GM18907 (cell line): ENCODE results near the gene ITGB1.
"Not testable (repeated sequence)": the region's sequence is repeated elsewhere in the genome, so short reads cannot be mapped to it uniquely, and the experiment has no call there.

Source experiments
- ATAC-seq: cut with Tn5 transposase; IDR thresholded peaks from one replicate; pipeline ENCODE4 v1.9.1; 2021; ENCODE audit warnings: mild to moderate bottlenecking, moderate library complexity; ENCODE audit not compliant: unreplicated experiment

Gene ITGB1

DNA sequence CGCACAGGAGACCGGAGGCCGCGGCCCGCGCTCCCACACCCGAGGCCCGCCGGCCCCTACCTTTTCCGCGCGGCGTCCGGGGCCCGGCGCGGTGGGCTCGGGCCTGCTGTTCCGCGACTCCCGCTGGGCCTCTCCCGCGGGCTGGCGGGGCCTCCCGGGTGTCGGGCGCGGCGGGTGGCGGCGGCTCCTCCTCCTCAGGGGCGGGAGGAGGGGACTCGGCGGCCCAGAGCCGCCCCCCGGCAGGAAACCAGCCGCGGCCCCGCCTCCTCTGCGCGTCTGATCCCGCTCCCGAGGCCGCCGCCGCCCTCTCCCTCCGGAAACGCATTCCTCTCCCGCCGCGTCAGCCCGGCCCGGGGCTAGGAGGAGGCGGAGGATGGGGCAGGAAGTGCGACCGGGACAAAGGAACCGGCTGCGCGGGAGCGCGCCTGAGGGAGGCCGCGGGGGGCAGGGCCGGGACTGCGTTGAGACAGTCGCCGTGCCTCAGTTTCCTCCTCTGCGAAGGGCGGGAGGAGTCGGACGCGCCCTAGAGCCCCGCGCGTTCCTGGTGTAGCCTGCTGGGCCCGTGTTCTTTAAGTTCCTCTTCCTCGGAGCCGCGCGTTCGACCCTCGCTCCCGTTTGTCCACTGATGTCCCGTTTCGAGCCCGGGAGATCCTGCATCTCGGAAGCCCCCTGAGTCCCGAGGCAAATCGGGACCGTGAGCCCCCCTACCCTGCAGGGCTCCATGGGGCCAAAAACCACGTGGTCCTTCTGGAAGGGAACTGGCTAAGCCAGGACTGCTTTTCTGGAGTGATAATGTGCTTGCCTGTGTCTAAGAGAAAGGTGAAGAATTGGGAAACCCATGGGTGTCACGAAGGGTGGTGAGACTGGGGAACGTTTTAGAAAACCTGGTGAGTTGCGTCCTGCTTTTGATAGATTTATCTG, at the start of gene ITGB1:
Gene ITGB1, minus strand, starts transcription at position 146 of the 921 bp plus-strand sequence. CDS start 22,672 bp downstream, outside the sequence.
- peak; percentile 80 for ATAC-seq

DNA sequence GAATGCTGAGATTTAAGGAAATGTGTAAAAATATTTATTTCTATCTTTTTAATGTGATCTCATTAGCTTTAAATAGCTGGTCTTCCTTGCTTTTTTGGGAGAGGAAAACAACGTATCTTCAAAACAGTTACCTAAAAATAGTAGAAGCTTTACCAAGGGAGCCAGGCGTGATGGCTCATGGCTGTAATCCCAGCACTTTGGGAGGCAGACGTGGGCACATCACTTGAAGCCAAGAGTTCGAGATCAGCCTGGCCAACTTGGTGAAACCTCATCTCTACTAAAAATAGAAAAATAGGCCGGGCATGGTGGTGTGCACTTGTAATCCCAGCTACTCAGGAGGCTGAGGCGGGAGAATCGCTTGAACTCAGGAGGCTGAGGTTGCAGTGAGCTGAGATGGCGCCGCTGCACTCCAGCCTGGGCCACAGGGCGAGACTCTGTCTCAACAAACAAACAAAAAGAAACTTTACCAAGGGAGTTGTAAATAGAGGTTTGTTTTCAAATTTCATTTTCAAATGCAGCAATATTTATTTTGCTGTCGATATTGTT, 48.4 kb upstream of the ITGB1 start:
- no peak for ATAC-seq

DNA sequence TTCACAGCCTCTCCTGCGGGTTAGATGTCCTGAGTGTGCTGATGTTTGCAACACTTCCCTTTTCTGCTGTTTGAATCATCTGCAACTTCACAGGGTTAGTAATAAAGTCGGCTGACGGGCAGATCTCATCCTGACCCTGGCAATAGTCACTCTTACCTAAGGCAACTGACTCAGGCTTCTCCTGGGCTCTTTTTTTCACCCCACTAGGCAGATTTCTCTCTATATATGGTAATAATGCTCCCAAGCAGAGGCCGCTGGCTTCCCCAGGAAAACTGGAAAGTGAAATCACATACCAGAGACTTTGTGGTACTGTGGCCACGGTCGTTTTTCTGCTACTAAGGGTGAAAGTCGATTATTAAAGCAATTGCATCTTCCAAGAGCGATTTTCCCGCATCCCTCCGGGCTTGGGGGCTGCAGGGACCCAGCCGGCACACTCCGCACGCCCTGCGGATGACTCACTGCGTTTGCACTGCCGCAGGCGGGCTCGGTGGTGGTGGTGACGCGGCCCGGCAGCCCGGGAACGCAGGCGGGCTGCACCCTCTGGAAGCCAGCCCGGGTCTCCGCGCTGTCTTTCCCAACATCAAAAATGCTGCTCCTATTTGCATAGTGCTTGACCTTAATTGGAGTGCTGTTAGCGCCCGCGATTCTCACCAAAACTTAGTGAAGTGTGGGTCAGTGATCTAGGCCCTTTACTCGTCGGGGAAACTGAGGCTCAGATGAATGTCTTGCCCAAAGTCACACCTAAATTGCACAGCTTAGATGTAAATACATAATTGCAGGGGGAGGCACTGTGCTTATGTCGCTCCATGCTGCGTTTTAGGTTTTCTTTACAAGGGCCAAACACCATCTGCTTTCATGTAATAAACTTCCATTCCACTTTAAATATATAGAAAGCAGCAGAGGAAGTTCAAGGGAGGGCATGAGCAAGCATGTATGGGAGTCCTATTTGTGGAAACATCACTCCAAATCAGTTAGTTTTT, 47.6 kb upstream of the ITGB1 start:
- ATAC-seq = peak; percentile 73

DNA sequence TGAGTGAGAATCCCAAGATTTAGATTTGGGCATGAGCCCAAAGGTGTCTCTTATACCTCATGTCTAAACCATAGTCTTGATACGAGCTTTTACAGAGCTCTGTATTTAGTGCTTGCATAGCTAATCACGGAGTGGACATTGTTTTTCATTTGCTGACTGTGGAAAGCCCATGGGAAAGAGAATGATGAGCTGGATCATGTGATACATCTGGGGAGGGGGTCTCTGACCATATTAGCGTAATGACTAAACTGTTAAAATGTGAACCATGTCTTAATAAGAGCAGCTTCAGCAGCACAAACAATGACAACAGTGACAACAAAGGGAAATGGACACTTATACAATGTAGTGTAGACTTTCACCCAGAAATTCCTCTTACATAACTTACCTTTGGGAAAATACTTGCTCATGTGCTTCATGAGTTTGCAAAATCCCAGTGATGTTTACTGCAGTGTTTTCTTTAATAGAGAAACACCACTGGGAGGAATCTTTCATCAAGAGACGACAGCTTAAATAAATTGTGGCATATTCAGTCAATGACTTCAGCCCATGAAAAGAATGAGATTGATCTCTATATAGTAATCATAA, 44.0 kb upstream of the ITGB1 start:
- ATAC-seq = no peak

DNA sequence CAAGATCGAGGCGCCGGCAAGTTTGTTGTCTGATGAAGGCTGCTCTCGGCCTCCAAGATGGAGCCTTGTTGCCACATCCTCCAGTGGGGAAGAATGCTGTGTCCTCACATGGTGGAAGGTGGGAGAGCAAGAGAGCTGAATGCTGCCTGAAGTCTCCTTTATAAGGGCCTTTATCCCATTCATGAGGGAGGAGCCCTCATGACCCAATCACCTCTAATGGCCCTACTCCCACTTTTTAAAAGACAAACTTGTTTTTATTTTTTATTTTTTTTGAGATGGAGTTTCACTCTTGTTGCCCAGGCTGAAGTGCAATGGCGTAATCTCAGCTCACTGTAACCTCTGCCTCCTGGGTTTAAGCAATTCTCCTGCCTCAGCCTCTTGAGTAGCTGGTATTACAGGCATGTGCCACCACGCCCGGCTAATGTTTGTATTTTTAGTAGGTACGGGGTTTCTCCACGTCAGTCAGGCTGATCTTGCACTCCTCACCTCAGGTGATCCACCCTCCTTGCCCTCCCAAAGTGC, 40.1 kb upstream of the ITGB1 start:
- ATAC-seq = not testable (repeated sequence)

DNA sequence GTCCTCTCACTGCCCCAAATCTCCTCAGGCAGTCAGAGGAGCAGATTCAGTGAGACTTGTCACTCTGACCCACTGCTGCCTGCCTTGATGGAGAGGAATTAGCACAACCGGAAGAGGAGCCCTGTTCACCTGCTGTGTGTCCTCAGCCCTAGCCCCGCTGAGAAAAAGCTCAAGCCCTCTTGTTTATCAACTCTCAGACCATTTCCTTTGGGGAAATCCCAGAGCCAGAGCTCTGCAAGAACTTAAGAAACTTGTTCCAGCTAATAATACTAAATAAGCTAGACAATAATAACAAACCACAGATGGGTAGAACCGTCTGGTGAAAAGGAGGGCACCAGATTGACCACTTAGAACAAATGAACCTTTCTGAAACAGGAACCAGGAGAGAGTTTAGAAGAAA, 37.7 kb upstream of the ITGB1 start:
- peak; percentile 89 for ATAC-seq

DNA sequence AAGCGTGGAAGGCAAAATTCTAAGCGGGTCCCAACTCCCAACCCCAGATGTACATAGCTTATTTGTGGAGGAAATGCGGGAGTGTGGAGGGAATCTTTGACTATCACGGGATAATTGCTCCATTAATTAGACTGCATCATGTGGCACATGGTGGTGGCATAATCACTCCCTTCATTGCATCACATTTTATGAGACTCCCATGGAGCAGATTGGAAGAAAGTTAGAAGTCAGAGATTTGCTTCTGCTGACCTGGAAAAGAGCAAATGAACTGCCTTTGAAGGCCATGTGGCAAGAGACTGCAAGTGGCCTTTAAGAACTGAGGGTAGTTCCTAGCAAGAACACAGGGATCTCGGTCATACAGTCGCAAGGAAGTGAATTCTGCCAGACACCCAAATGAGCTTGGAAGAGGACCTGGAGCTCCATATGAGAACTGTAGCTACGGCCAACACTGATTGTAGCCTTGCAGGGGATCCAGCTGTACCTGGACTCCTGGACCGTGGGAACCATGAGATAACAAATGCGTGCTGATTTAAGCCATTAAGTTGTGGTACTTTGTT, 37.1 kb upstream of the ITGB1 start:
- peak; percentile 18 for ATAC-seq

DNA sequence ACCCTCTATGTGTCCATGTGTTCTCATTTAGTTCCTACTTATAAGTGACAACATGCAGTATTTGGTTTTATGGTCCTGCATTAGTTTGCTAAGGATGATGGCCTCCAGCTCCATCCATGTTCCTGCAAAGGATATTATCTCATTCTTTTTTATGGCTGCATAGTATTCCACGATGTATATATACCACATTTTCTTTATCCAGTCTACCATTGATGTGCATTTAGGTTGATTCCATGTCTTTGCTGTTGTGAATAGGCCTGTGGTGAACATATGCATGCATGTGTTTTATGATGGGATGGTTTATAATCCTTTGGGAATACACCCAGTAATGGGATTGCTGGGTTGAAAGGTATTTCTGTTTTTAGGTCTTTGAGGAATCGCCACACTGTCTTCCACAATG, 36.6 kb upstream of the ITGB1 start:
- ATAC-seq = not testable (repeated sequence)

DNA sequence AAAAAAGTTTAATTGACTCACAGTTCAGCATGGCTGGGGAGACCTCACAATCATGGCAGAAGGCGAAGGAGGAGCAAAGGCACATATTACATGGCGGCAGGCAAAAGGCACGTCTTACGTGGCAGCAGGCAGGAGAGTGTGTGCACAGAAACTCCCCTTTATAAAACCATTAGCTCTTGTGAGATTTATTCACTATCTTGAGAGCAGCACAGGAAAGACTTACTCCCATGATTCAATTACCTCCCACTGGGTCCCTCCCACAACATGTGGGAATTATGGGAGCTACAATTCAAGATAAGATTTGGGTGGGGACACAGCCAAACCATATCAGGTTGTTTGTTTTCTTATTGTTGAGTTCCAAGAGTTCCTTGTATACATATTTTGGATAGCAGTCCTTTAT, 34.3 kb upstream of the ITGB1 start:
- not testable (repeated sequence) for ATAC-seq

DNA sequence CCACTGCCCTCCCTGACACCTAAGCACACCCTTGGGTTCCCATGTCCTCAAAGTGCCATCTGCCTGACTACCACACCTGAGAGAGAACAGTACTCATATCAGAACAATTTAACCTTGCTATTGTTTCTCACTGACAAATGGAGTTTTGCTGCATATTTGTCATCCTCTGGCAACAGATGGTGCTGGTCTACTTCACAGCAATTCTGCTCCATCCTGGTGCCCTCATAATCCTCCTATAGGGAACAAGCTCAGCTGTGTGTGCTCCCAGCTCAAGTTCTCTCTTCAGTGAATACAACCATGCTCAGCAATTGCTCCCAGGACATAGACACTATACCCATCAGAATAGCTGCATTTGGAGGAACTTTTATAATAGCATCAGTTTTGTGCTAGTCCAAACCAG, 32.8 kb upstream of the ITGB1 start:
- ATAC-seq = no peak

DNA sequence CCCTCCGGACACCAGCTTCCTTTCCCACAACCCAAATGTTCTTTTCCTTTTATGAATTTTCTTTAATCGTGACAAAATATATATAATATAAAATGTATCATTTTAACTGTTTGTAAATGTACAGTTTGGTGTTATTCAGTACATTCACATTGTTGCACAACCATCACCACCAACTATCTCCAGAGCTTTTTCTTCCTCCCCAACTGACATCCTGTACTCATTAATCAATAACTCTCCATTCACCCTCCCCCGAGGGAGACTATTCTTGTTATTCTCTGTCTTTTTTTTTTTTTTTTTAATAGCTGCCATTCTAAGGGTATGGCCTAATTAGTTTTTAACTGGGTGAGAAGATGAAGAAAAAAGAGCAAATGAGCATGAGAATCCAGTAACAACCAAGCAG, 30.6 kb upstream of the ITGB1 start:
- ATAC-seq = no peak

DNA sequence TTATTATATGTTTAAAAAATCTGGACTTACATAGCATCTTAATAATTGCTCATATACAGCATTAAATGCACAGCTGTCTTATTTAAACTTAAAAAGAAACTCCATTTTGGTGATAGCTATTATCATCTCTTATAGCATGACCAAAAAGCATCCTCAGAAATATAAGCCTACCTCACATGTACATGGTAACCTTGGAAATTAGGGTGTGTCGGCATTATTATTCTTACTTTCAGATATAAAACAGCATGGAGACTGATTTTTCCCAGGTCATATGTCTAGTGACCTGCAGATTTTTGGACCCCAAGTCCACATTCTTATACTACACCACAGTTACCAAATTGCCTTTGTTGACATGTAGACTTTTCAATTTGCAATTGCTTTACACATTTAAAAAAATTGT, 29.1 kb upstream of the ITGB1 start:
- no peak for ATAC-seq

DNA sequence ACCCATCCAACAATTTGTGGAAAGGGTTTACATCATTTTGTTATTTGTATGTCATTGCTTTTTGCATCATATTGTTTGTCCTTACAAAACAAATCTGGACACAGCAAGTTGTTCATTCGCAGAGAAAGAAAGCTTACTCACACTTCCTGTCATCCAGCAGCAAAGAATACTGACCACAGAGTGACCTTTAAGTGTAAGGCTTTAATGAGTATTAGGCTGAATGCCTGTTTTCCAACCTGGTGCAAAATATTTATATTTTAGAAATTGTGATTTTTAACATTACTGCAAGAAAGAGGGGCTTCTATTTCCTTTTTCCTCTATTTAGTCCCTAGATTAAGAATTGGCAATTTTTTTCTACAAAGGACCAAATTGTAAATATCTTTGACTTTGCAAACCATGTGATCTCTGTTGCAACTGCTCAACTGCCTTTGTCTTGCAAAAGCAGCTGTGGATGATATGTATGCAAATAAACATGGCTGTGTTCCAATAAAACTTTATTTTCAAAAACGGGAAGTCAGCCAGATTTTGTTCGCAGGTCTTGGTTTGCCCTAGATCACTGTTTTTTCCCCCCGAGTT, 27.8 kb upstream of the ITGB1 start:
- no peak for ATAC-seq

DNA sequence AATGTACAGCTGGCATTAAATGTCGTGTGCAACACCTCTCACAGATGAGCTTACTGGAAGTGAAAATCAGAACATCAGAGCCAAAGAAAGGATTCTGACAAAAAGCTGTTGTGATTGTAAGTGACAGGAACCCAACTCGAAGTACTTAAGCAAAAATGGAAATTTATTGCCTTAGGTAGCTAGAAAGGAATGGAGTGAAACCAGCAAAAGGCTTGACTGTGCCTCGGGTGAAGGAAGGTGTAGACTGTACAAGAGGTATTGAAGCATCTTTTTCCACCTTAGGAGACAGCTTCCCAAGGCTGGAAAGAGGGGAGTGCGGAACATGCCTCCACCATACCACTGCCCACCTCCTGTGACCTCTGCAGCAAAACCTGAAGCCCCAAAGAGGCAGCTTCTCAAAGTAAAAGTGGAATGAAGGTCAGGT, 27.3 kb upstream of the ITGB1 start:
- ATAC-seq = no peak

DNA sequence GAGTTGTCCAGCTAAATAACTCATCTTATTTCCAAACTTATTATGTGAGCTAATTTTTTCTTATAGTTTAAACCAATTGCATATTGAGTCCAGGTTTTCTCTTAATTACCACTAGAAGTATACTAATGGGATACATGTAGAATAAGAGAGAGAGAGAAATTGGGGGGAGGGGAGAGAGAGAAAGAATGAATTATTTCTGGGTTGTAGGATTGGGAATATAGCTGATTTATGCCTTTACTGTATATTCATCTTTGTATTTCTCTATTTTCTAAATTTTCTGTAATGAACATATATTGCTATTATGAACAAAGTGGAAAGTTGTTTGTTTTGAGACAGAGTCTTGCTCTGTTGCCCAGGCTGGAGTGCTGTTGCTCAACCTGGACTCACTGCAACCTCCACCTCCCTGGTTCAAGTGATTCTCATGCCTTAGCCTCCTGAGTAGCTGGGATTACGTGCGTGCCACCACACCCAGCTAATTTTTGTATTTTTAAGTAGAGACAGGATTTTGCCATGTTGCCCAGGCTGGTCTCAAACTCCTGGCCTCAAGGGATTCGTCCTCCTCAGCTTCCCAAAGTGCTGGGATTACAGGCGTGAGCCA, 26.1 kb upstream of the ITGB1 start:
- no peak for ATAC-seq

DNA sequence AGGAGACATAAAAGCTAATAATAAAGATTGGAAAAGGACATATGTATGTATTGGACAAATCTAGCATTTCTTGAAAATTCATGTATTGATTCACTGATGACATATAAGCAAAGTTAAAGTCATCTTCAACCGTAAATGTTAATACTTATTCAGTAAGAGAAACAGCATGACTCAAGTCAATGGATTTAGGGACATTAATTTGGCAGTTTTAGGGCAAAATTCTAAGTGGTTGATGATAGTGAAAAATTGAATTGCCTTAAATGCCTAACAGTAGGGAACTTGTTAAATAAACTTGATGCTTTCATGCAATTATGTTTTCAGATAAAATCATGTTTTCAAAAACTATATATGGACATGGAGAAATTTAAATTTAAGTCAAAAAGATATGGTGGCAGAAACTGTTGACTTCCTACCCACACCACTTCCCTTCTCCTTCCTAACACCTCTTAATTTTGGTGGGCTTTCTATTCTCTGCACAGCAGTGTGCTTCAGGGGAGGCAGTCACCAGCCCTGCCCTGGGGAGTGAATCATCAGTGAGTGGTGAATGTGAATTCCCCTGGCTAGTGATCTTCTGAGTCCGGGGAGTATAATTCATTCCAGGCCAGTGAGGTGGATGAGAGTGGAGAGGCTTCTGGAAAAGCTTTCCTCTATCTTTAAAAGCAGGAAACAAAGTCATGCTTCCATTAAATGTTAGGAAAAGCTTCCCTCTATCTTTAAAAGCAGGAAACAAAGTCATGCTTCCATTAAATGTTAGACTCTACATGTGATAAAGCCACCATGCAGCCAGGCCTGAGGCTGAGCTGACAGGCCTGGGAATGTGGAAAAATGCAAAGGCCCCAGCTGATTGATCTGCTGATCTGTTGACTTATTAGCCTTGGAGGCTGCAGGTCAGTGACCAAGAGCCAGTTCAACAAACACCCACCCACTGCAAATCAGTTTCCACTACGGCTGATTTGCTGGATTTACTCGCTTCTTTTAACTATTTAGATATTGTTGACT, 25.2 kb upstream of the ITGB1 start:
- ATAC-seq = no peak

DNA sequence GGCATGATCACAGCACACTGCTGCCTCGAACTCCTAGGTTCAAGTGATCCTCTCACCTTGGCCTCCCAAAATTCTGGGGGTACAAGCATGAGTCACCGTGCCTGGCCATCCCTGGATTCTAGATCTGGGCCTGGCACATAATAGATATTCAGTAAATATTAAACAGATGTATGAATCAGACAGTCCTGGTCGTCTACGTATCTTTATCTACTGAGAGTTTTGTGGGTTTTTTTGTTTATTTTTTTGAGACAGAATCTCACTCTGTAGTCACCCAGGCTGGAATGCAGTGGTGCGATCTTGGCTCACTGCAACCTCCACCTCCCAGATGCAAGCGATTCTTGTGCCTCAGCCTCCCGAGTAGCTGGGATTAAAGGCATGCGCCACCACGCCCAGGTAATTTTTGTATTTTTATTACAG, 24.3 kb upstream of the ITGB1 start:
- ATAC-seq = no peak

DNA sequence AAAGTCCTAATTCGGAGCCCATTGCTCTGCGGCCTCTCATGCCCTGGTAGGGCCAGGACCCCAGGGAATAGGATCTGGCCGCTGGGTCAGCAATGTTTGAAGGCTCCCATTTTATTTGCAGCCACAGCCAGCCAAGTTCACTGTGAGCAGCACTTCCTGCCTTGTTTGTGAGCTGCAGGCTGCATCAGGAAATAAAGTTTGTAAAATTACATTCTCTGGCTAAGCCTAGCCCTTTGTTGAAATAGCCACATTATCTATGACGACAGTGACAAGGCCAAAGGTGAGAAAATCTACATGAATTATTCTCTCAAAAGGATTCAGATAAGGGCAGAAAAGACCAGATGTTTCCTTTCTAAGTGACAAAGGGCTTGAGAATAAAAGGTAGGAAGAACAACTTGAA, 23.7 kb upstream of the ITGB1 start:
- ATAC-seq = no peak
